ENCODE data around the gene TAS2R30. TPM values are rescaled to one million over a fixed set of nuclear protein-coding genes. Genes with fewer than 3 reads are reported as not detected.

The TAS2R30 gene, protein sequence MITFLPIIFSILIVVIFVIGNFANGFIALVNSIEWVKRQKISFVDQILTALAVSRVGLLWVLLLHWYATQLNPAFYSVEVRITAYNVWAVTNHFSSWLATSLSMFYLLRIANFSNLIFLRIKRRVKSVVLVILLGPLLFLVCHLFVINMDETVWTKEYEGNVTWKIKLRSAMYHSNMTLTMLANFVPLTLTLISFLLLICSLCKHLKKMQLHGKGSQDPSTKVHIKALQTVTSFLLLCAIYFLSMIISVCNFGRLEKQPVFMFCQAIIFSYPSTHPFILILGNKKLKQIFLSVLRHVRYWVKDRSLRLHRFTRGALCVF
- 1.1 and 1.5 TPM in 2 replicates for total RNA-seq
- 0.11 TPM for polyA plus RNA-seq (2012)

GRCh38 chr12:11134305-11134704 lies at the start of gene TAS2R30:
Gene TAS2R30, minus strand, starts transcription at chr12:11134644. Its CDS starts 400 bp downstream, at chr12:11134244.
- no peak for DNase-seq (ENCODE audit: low read depth)

DNA sequence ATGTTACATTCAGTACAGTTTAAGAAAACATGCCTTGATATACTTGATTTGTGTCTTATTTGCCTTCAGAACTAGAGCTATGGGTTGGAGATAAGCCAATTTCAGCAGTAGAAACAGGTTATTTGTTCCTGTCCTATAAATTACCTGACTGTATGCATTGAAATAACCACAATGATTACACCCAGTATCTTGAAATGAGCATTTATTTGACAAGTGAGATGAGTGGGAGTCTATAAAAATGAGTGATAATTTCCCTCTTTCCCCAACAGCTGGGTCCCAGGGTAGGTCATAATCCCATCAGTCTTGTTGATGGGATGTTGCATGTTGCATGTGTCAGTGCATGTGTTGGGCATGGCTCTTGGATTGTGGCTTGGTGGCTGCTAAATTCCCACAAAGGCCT lies 48.6 kb upstream of the TAS2R30 start:
- DNase-seq (ENCODE audit: low read depth): no peak

- DNase-seq (ENCODE audit: low read depth): no peak
Observed at GRCh38 chr12:11182529-11182928, 48.1 kb upstream of the TAS2R30 start.

- DNase-seq (ENCODE audit: low read depth): no peak
Observed at GRCh38 chr12:11178250-11178649, 43.8 kb upstream of the TAS2R30 start.

- no peak for DNase-seq (ENCODE audit: low read depth)
Observed at GRCh38 chr12:11174022-11174421, 39.6 kb upstream of the TAS2R30 start.

GRCh38 chr12:11171969-11172675 lies 37.7 kb upstream of the TAS2R30 start:
- DNase-seq (ENCODE audit: low read depth): no peak

DNA sequence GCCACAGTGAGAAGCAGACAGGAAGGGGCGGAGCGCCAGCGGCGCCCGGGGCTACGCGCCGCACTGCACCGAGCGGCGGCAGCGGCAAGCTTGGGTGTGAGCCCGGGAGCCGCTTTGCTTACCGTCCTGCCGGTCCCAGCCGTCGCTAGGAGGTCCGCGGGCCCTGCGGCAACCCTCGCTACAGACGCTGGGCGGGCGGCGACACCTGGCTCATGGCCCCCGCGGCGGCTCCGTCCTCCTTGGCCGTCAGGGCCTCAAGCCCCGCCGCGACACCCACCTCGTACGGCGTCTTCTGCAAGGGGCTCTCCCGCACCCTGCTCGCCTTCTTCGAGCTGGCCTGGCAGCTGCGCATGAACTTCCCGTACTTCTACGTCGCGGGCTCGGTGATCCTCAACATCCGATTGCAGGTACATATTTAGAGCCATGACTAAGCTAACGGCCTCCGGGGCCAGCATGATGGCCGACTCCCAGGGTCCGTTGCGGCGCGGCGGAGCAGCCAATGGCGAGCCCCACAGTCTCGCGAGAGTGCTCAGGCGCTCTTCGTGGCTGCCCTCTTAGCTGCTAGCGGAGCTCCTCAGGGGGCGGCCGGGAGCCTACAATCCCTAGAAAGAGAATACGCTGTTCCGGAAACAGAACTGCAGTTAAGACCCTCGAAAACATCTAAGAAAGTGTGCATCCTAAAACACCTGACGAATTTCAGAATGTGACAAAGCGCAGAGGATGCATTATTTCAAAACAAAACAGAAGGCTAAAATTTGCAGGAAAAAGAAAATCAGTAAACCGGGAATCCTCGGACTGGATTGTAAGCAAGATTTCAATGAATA lies 36.9 kb upstream of the TAS2R30 start, which contains the start of gene SMIM10L1:
Gene SMIM10L1, plus strand, starts transcription at position 50 of the 824 bp plus-strand sequence. Its CDS starts 163 bp downstream, at position 213.
- peak; percentile 98 for DNase-seq (ENCODE audit: low read depth)

GRCh38 chr12:11170810-11171144 lies 36.3 kb upstream of the TAS2R30 start:
- no peak for DNase-seq (ENCODE audit: low read depth)

DNA sequence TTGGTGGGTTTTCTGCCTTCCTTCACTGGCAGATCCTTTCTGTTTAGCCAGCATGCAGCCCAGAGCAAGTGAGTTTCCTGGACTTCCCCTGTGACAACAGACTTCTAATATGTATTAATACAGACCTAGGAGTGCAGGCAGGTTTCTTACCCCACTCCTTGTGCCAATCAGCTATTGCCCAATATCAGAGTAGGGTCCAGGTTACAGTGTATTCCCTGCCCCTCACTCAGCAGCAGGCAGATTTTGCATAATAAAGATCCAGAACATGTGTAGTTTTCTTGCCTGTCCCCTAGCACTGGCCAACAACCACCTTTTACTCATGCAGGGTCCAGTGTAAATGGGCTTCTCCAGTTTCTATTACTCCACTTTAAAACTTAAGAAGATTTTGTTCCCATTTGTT lies 31.9 kb upstream of the TAS2R30 start:
- DNase-seq (ENCODE audit: low read depth): no peak

DNA sequence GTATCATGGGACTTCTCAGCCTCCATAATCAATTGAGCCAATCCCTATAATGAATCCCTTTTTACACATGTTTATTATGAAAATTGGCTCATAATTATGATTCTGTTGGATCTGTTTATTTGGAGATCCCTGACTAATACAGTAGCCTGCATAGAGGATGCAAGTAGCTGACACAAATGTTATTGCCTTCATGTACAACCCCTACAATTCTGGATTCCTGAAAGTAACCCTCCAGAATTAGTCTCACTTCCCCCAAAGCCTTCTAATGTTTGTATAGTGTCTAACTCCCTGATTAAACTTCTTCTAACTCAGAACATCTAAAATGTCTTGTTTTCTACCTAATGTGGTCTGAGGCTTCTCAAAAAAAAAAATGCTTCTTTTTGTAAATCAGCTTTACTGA lies 29.9 kb upstream of the TAS2R30 start:
- DNase-seq (ENCODE audit: low read depth): no peak

GRCh38 chr12:11162502-11162901 lies 28.1 kb upstream of the TAS2R30 start:
- DNase-seq (ENCODE audit: low read depth): no peak

DNA sequence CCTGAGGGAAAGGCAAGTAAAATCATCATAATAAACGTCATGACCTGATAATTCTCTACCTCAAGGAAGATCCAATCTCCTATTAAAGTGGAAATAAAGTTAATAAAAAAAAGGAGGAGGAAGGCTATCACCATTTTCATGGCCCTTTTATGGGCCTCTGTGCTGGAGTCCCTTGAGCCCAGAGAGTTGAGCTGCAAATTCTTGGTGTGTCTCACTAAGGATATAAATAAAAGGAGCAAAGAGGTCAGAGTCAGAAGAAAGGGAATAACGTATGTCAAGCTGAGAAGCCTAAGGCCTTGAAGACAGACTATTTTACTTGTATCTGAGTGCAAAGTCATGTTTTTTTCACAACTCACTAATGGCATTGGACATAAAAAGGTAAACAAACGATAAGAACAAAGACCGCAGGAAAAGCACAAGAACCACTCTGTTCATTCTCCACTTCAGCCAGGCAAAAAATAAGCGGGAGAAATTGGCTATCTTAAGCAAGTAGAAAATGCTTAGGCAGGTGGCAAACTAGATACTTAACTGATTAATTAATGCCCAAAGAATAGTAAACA lies 24.5 kb upstream of the TAS2R30 start:
- DNase-seq (ENCODE audit: low read depth): peak; percentile 10

DNA sequence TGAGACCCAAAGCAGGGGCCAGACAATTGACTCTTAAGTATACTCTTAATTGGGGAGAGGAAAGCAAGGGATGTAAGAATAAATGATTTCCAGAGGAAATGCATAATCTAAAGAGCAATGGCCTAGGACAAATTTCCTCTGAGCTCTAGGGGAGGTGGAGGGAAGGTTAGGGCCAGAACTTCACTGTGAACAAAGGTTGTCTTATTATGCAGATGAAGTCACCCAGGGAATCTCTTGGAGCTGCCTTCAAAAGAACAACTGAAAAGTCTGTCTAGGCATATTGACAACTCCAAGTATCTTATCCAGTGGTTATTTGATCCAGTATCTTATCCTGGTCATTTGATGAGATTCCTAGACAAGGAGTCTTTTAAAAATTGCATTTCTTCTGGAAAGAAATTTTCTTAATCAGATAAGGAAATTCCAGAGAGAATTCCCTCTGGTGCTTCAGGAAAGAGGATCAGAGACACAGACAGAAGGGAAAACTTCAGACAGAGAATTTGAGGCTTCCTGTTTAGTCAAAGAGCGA lies 20.0 kb upstream of the TAS2R30 start:
- no peak for DNase-seq (ENCODE audit: low read depth)

DNA sequence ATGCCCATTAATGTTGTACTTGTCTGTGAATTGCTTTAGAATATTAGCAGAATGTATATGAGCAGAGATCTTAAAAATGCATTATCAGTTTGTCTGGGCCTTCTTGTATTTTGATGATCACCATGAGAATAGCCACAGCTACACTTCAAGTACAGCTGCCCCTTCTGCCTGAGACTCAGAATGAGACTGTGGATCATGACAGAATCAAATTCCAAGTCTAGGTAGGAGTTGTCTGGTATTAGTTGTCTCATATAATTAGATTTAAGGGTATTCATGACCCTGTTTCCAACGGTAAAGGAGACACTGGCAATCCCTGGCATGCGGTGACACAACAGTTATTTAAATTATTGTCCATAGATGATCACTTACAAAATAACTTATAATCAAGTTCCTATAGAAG lies 18.3 kb upstream of the TAS2R30 start:
- DNase-seq (ENCODE audit: low read depth): peak; percentile 13

DNA sequence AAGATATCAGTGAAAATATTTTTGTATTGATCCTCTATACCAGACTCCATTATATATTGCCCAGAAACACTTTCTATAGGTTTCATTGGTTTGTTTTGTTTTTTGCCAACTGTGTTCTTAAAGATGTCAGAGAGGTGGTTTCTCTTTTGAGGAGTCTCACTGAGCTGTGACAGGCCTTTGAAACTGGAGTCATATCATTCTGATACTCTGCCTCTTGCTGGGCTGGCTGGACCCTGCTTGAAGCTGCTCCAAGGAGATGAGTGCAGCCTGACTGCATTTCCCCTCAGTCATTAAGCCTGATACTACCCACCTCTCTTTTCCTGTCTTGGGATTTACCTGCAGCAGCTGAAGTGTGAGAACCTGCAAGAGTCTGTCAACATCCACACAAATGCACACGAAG lies 16.4 kb upstream of the TAS2R30 start:
- no peak for DNase-seq (ENCODE audit: low read depth)

- no peak for DNase-seq (ENCODE audit: low read depth)
Observed at GRCh38 chr12:11147420-11147819, 13.0 kb upstream of the TAS2R30 start.

DNA sequence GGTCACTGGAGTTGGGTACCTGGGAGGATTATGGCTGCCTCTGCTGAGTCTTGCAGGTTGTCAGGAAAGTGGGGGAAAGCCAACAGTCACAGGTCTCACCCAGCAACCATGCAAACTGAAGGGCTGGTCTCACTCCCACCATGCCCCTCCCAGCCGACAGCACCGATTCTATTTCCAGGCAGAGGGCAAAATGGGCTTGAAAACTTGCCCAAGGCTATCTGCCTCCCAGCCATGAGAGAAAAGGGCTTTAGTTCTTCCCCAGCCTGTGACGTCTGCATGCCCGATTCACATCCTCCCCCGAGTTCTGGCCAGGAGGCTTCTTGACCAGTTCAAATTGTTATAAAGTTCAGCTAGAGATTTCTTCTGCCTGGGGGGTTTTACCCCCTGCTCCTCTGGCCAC lies 9.9 kb upstream of the TAS2R30 start:
- no peak for DNase-seq (ENCODE audit: low read depth)

DNA sequence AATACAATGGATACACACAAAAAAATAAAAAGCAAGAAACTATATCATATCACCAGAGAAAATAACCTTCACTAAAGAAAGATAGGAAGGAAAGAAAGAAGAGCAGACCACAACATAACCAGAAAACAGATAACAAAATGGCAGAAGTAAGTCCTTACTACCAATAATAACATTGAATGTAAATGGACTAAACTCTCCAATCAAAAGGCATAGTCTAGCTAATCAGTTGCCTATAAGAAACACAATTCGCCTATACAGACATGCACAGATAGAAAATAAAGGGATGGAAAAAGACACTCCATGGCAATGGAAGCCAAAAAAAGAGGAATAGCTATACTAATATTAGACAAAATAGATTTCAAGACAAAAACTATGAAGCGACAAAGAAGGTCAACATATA lies 8.9 kb upstream of the TAS2R30 start:
- no peak for DNase-seq (ENCODE audit: low read depth)

GRCh38 chr12:11136075-11136474 lies 1.6 kb upstream of the TAS2R30 start:
- DNase-seq (ENCODE audit: low read depth): no peak

DNA sequence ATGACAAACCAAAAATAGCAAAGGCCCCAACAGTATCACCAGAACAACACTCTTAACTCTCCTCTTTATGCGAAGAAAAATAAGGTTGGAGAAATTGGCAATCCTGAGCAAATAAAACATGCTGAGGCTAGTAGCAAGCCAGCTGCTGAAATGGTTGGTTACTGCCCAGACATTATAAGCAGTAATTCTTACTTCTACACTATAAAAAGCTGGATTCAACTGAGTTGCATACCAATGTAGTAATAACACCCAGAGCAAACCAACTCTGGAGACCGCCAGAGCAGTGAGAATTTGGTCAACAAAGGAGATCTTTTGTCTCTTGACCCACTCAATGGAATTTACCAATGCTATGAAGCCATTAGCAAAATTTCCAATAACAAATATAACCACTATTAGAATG lies 628 bp downstream of the TAS2R30 start:
- no peak for DNase-seq (ENCODE audit: low read depth)

DNA sequence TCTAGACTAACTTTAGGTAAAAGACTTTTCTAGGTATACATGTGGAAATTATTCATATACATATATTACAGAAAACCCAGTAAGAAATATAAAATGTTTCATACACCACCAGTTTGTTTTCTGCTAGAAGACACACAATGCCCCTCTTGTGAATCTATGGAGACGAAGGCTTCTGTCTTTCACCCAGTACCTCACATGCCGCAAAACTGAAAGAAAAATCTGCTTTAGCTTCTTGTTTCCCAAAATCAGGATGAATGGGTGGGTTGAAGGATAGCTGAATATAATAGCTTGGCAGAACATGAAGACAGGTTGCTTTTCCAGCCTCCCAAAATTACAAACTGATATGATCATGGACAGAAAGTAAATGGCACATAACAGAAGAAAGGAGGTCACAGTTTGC lies 1.3 kb downstream of the TAS2R30 start:
- DNase-seq (ENCODE audit: low read depth): no peak

All from myocyte (in vitro differentiated cells).